Esophagus squamous epithelium (tissue), 5 donors: ENCODE measurements around the gene NUDT3. TPM values are rescaled to one million over a fixed set of nuclear protein-coding genes. Genes with fewer than 3 reads are reported as not detected.
A peak's percentile ranks its signal among the peaks of the same experiment; 100 is the strongest.

Experiments used
- DNase-seq: peaks from one replicate; lab custom pipeline; 2025; lab: John Stamatoyannopoulos, UW
- H3K27ac ChIP-seq, 4 donors: fragments of 200-600 bp; sonication (generic); one replicate each; pipeline ENCODE4 v1.5.1; 2016 to 2019; ENCODE audit warnings: mild to moderate bottlenecking in 1 of 4
- H3K27me3 ChIP-seq, 4 donors: fragments of 200-600 bp; sonication (generic); 1 replicate in 3 of 4; 2 replicates in 1 of 4; pipeline versions ENCODE4 v1.5.1 to v1.6.0; 2017 to 2021; ENCODE audit warnings: antibody characterized with exemption in 1 of 4
- H3K36me3 ChIP-seq, 3 donors: fragments of 200-600 bp; sonication (generic); one replicate each; pipeline ENCODE4 v1.5.1; 2016 to 2019
- H3K4me1 ChIP-seq, 3 donors: fragments of 200-600 bp; sonication (generic); one replicate each; pipeline ENCODE4 v1.5.1; 2017 to 2019
- H3K4me3 ChIP-seq, 4 donors: fragments of 200-600 bp; sonication (generic); 1 replicate in 3 of 4; 2 replicates in 1 of 4; pipeline ENCODE4 v1.5.1; 2016 to 2019; ENCODE audit warnings: mild to moderate bottlenecking in 2 of 4, moderate library complexity in 1 of 4
- H3K9me3 ChIP-seq, 3 donors: fragments of 200-600 bp; sonication (generic); one replicate each; pipeline ENCODE4 v1.5.1; 2016 to 2019
- CTCF ChIP-seq, 6 experiments: fragments of 450-650 bp in 4 of 6; fragments of 200-600 bp in 2 of 6; sonication (generic) in 2 of 6; IDR thresholded peaks; one replicate each; pipeline ENCODE4 v1.5.1; 2016 to 2019; ENCODE audit warnings: antibody characterized with exemption in 6 of 6, mild to moderate bottlenecking in 4 of 6, moderate library complexity in 4 of 6
- POLR2A ChIP-seq, 4 donors: fragments of 450-650 bp; IDR thresholded peaks; one replicate each; pipeline ENCODE4 v1.6.1; 2017; ENCODE audit warnings: antibody characterized with exemption in 4 of 4, mild to moderate bottlenecking in 4 of 4, moderate library complexity in 3 of 4
- WGBS, 2 donors: methylation state at CpG; one replicate each; pipeline ENCODE4 v1.1.5; 2018; 5-methylcytosine and 5-hydroxymethylcytosine counted together
- intact Hi-C: fragments of 100-400 bp; cut with DNase I; formaldehyde crosslinking; loops from one replicate; pipeline ENCODE4 v1.15.0; 2022
- total RNA-seq, 4 donors: library from RNA; depleted of rRNA; stranded (reverse); fragments of >200 nt; gene quantifications; one replicate each; pipeline ENCODE4 v1.1.0, GENCODE V29; 2016
- donor health status: DM: yes; HTN: yes; CAD: no.

Gene NUDT3
- total RNA-seq, 4 donors from 2014 or later = 14.9 to 33.4 (median 22.4) TPM

GRCh38 chr6:34235307-34236130 lies 156.9 kb downstream of the NUDT3 start:
- Histone ChIP-seq H3K36me3 (peaks cover 0 to 9% (median under 1%) of the 10 kb centered on the region in 3 donors), H3K4me1 (peaks cover 0 to 59% (median 21%) of the 10 kb centered on the region in 3 donors), H3K27me3 (no peaks in the 10 kb centered on the region), H3K4me3 (peak overlapping the region; percentile 71 to 88 (median 80)), H3K27ac (peak overlapping the region; percentile 93 to 98 (median 96)), H3K9me3 (no peaks in the 10 kb centered on the region)
- no peak for DNase-seq
- 8 to 14% methylated on average over 12 to 21 of the region's 75 CpGs for WGBS, 2 donors
- intact Hi-C loops = no loop called here
- TF ChIP-seq CTCF (IDR thresholded peaks at IDR 0.05) (no peak), POLR2A (IDR thresholded peaks at IDR 0.05) (peak in 1 of 4 donors; percentile 48)

GRCh38 chr6:34234667-34235306 lies 157.7 kb downstream of the NUDT3 start:
- 71 to 77% methylated on average over 11 to 15 of the region's 53 CpGs for WGBS, 2 donors
- H3K36me3 ChIP-seq = peaks cover 0 to 2% (median 0%) of the 10 kb centered on the region in 3 donors
- peak overlapping the region; percentile 93 to 98 (median 96) for H3K27ac ChIP-seq
- TF ChIP-seq CTCF (IDR thresholded peaks at IDR 0.05) = no peak
- TF ChIP-seq POLR2A (IDR thresholded peaks at IDR 0.05) = no peak
- no peaks in the 10 kb centered on the region for H3K27me3 ChIP-seq
- H3K9me3 ChIP-seq = no peaks in the 10 kb centered on the region
- intact Hi-C loops = no loop called here
- DNase-seq = no peak
- peak overlapping the region in 2 of 4 donors; percentile 77 to 83 for H3K4me3 ChIP-seq
- peaks cover 0 to 59% (median 27%) of the 10 kb centered on the region in 3 donors for H3K4me1 ChIP-seq

- H3K27me3 ChIP-seq = no peaks in the 10 kb centered on the region
- peaks cover 0 to 59% (median 23%) of the 10 kb centered on the region in 3 donors for H3K4me1 ChIP-seq
- 92 to 98% methylated on average over 7 of the region's 7 CpGs for WGBS, 2 donors
- H3K36me3 ChIP-seq = no peaks in the 10 kb centered on the region
- no peak overlapping the region for H3K4me3 ChIP-seq
- DNase-seq = no peak
- no peaks in the 10 kb centered on the region for H3K9me3 ChIP-seq
- no peak for TF ChIP-seq POLR2A (IDR thresholded peaks at IDR 0.05)
- TF ChIP-seq CTCF (IDR thresholded peaks at IDR 0.05) = no peak
- peak overlapping the region; percentile 13 to 97 (median 71) for H3K27ac ChIP-seq
- intact Hi-C loops = no loop called here
Observed at GRCh38 chr6:34233867-34234266, 158.6 kb downstream of the NUDT3 start.

- TF ChIP-seq CTCF (IDR thresholded peaks at IDR 0.05) = no peak
- no peak for TF ChIP-seq POLR2A (IDR thresholded peaks at IDR 0.05)
- 81 to 88% methylated on average over 3 of the region's 5 CpGs for WGBS, 2 donors
- H3K36me3 ChIP-seq = no peaks in the 10 kb centered on the region
Observed at GRCh38 chr6:34232901-34233300, 159.6 kb downstream of the NUDT3 start.

More at GRCh38 chr6:34232901-34233300, 159.6 kb downstream of the NUDT3 start:
- peak overlapping the region in 1 of 4 donors; percentile 10 for H3K27ac ChIP-seq
- peaks cover under 1 to 59% (median 22%) of the 10 kb centered on the region in 3 donors for H3K4me1 ChIP-seq
- H3K4me3 ChIP-seq = no peak overlapping the region
- intact Hi-C loops = no loop called here
- H3K27me3 ChIP-seq = no peaks in the 10 kb centered on the region
- DNase-seq = no peak
- H3K9me3 ChIP-seq = no peaks in the 10 kb centered on the region
